ENCODE data around the gene RAF1. TPM values are rescaled to one million over a fixed set of nuclear protein-coding genes. Genes with fewer than 3 reads are reported as not detected.

RAF1 gene
- total and polyA plus RNA-seq, 2 experiments from 2014 or later: 39.5 to 123 TPM

DNA sequence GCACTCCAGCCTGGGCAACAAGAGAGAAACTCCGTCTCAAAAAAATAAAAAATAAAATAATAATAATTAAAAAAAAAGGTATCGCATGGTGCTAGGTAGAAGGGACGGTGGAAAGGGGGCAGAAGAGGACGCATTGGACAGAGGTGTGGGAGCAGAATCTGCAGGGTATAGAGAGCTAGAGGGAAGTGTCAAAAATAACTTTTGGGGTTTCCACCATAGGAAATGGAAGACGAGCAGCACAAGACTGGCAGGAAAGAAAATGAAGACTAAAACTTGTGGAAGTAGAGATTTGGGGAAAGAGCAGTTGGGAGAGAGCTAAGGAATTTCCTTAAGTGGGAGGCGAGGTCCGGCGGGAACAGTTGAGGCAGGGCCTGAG, 107.6 kb downstream of the RAF1 start:
- peak overlapping the region; percentile 66; the same call in 1 of the 2 replicates for H3K27ac ChIP-seq (ENCODE audit: low read depth)
- H3K79me2 ChIP-seq (replicated peaks; ENCODE audit: insufficient read depth): peaks cover 42% of the 10 kb centered on the region
- H3F3A ChIP-seq (replicated peaks; ENCODE audit: low read depth): peaks cover 4% of the 10 kb centered on the region; the same call in 1 of the 2 replicates

DNA sequence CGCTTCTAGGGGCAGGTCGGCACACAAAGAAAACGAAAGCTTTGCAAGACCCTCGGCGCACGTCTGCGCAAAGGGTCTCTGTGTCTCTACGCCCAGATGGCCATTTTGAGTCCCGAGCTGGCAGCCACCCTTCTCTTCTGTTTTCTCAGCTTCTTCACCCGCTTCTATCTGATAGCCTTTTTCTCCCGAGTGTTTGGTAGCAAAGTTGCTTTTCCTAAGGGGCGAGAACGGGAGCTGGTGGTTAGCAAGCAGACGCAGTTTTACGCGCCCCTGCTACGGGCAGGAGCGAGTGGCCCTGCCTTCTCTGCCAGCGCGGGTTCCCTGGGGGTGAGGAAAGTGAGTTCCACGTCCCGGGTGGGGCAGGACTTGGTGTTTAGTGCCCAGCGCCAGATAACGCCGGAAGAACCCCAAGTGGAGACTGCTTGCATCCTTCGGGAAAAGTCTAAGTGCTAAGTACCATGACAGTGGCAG, 110.0 kb downstream of the RAF1 start:
- H3K27me3 Mint-ChIP-seq (ENCODE audit: insufficient read depth, low read depth, poor library complexity): no peaks in the 10 kb centered on the region
- peaks cover 14% of the 10 kb centered on the region for H4K20me1 ChIP-seq (replicated peaks; ENCODE audit: insufficient read depth)
- H3K9me2 ChIP-seq (ENCODE audit: insufficient read depth): no peaks in the 10 kb centered on the region
- no peak for ATAC-seq
- peak overlapping the region; percentile 90 for H3K4me2 ChIP-seq
- peak overlapping the region; percentile 72; the same call in 1 of the 2 replicates for H3K27ac Mint-ChIP-seq
- peaks cover 19% of the 10 kb centered on the region for H3K79me2 ChIP-seq (replicated peaks; ENCODE audit: insufficient read depth)
- peaks cover 17% of the 10 kb centered on the region for H3K27me3 ChIP-seq (ENCODE audit: insufficient read depth)
- peaks cover 3% of the 10 kb centered on the region; the same call in 1 of the 3 replicates for H3K36me3 Mint-ChIP-seq (ENCODE audit: low read depth)
- peaks cover 14% of the 10 kb centered on the region for H3K4me1 Mint-ChIP-seq
- H3K4me3 Mint-ChIP-seq: peak overlapping the region; percentile 78
- peak; percentile 63 for DNase-seq (ENCODE audit: low spot score)
- H2AFZ ChIP-seq: peak overlapping the region; percentile 99
- no peak overlapping the region; the same call in 1 of the 2 replicates for H3K27ac ChIP-seq (ENCODE audit: low read depth)
- H3K4me3 ChIP-seq: peak overlapping the region; percentile 64
- peaks cover 13% of the 10 kb centered on the region for H3K4me1 ChIP-seq (ENCODE audit: insufficient read depth)
- H3K36me3 ChIP-seq (ENCODE audit: insufficient read depth): no peaks in the 10 kb centered on the region
- H3F3A ChIP-seq (replicated peaks; ENCODE audit: low read depth): peaks cover 4% of the 10 kb centered on the region; the same call in 1 of the 2 replicates
- H3K9me3 Mint-ChIP-seq: no peaks in the 10 kb centered on the region
- TF ChIP-seq CREB1 (CRISPR knock-in tag; IDR thresholded peaks at IDR 0.05; ENCODE audit: low read depth) (no peak), JUNB (IDR thresholded peaks at IDR 0.05; ENCODE audit: unreplicated experiment) (no peak), CTCF (conservative IDR thresholded peaks at IDR 0.05; ENCODE audit: low read depth in 2 of 2) (no peak), ZNF331 (CRISPR knock-in tag; IDR thresholded peaks at IDR 0.05; ENCODE audit: low read depth) (no peak), ZNF114 (CRISPR knock-in tag; IDR thresholded peaks at IDR 0.05) (no peak), POLR2AphosphoS5 (IDR thresholded peaks at IDR 0.05; ENCODE audit: low read depth) (no peak; the same call in 1 of the 2 replicates), NANOG (IDR thresholded peaks at IDR 0.05; ENCODE audit: borderline replicate concordance) (no peak)
- TF ChIP-seq, protein P1, sequence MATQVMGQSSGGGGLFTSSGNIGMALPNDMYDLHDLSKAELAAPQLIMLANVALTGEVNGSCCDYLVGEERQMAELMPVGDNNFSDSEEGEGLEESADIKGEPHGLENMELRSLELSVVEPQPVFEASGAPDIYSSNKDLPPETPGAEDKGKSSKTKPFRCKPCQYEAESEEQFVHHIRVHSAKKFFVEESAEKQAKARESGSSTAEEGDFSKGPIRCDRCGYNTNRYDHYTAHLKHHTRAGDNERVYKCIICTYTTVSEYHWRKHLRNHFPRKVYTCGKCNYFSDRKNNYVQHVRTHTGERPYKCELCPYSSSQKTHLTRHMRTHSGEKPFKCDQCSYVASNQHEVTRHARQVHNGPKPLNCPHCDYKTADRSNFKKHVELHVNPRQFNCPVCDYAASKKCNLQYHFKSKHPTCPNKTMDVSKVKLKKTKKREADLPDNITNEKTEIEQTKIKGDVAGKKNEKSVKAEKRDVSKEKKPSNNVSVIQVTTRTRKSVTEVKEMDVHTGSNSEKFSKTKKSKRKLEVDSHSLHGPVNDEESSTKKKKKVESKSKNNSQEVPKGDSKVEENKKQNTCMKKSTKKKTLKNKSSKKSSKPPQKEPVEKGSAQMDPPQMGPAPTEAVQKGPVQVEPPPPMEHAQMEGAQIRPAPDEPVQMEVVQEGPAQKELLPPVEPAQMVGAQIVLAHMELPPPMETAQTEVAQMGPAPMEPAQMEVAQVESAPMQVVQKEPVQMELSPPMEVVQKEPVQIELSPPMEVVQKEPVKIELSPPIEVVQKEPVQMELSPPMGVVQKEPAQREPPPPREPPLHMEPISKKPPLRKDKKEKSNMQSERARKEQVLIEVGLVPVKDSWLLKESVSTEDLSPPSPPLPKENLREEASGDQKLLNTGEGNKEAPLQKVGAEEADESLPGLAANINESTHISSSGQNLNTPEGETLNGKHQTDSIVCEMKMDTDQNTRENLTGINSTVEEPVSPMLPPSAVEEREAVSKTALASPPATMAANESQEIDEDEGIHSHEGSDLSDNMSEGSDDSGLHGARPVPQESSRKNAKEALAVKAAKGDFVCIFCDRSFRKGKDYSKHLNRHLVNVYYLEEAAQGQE (IDR thresholded peaks at IDR 0.05; ENCODE audit: unreplicated experiment): no peak
- TF ChIP-seq, protein P2, sequence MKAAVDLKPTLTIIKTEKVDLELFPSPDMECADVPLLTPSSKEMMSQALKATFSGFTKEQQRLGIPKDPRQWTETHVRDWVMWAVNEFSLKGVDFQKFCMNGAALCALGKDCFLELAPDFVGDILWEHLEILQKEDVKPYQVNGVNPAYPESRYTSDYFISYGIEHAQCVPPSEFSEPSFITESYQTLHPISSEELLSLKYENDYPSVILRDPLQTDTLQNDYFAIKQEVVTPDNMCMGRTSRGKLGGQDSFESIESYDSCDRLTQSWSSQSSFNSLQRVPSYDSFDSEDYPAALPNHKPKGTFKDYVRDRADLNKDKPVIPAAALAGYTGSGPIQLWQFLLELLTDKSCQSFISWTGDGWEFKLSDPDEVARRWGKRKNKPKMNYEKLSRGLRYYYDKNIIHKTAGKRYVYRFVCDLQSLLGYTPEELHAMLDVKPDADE (IDR thresholded peaks at IDR 0.05): no peak

More for the DNA sequence above, 107.6 kb downstream of the RAF1 start:
- DNase-seq (ENCODE audit: low spot score) (no peak), ATAC-seq (peak; percentile 8)
- Histone ChIP-seq H4K20me1 (replicated peaks; ENCODE audit: insufficient read depth) (peaks cover 30% of the 10 kb centered on the region), H3K9me2 (ENCODE audit: insufficient read depth) (no peaks in the 10 kb centered on the region), H2AFZ (peak overlapping the region; percentile 99), H3K4me2 (peak overlapping the region; percentile 97), H3K27me3 (ENCODE audit: insufficient read depth) (peaks cover 17% of the 10 kb centered on the region), H3K4me3 (peak overlapping the region; percentile 64), H3K36me3 (ENCODE audit: insufficient read depth) (no peaks in the 10 kb centered on the region), H3K4me1 (ENCODE audit: insufficient read depth) (peaks cover 30% of the 10 kb centered on the region)
- TF ChIP-seq NANOG (IDR thresholded peaks at IDR 0.05; ENCODE audit: borderline replicate concordance) (no peak), EZH2 (IDR thresholded peaks at IDR 0.05; ENCODE audit: low read depth, unreplicated experiment) (no peak), STAT1 (IDR thresholded peaks at IDR 0.05; ENCODE audit: unreplicated experiment) (no peak)
- TF ChIP-seq, protein P1 (IDR thresholded peaks at IDR 0.05; ENCODE audit: unreplicated experiment): no peak
- H3K27ac Mint-ChIP-seq: peak overlapping the region; percentile 49
- H3K36me3 Mint-ChIP-seq (ENCODE audit: low read depth): peaks cover 3% of the 10 kb centered on the region; the same call in 1 of the 3 replicates
- H3K4me3 Mint-ChIP-seq: peak overlapping the region; percentile 82
- H3K9me3 Mint-ChIP-seq: no peaks in the 10 kb centered on the region
- H3K4me1 Mint-ChIP-seq: peaks cover 27% of the 10 kb centered on the region
- no peaks in the 10 kb centered on the region for H3K27me3 Mint-ChIP-seq (ENCODE audit: insufficient read depth, low read depth, poor library complexity)
